ENCODE measurements around the gene PTTG2.

DNA sequence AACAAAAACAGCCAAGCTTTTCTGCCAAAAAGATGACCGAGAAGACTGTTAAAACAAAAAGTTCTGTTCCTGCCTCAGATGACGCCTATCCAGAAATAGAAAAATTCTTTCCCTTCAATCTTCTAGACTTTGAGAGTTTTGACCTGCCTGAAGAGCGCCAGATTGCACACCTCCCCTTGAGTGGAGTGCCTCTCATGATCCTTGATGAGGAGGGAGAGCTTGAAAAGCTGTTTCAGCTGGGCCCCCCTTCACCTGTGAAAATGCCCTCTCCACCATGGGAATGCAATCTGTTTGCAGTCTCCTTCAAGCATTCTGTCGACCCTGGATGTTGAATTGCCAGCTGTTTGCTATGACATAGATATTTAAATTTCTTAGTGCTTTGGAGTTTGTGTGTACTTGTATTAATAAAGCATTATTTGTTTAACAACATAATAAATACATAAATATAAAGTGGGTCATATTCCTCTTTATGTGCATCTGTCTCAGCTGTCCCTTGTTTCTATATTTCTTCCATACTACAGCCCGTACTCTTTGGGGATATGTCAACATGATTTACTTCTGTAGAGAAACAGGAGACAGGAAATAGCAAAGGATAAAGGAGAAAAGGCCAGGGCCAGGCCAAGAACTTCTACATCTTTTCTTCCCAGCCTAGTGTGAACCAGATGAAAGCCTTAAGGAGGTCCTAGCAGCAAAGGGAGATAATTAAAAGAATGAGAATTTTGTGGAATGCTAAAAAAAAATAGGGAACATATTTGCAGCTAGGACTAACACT lies 667 bp downstream of the PTTG2 start:
- no peak for TF ChIP-seq POLR2AphosphoS5 (IDR thresholded peaks at IDR 0.05; ENCODE audit: low read depth, low read length)
- no peak for TF ChIP-seq TAF1 (IDR thresholded peaks at IDR 0.05; ENCODE audit: borderline replicate concordance, low read depth, low read length)

All from GM12892 (cell line).